CD4-positive, alpha-beta T cell treated with Interleukin-12 subunit alpha and Interleukin-12 subunit beta, for 1 hour (primary cell): Measurements from ENCODE around the gene CCNB2.
"Not testable (repeated sequence)": the region's sequence is repeated elsewhere in the genome, so short reads cannot be mapped to it uniquely, and the experiment has no call there.

Source experiments
- DNase-seq: peaks from one replicate; pipeline ENCODE4 v3.0.0-alpha.2; 2020

Gene CCNB2

GRCh38 chr15:59137566-59137965 lies 32.6 kb downstream of the CCNB2 start:
- DNase-seq: no peak

GRCh38 chr15:59138243-59138642 lies 33.3 kb downstream of the CCNB2 start:
- peak; percentile 66 for DNase-seq

- DNase-seq: no peak
Measured at GRCh38 chr15:59140422-59141226, 35.7 kb downstream of the CCNB2 start.

GRCh38 chr15:59143281-59143680 lies 38.3 kb downstream of the CCNB2 start:
- DNase-seq: no peak

- DNase-seq: not testable (repeated sequence)
Measured at GRCh38 chr15:59144594-59144993, 39.6 kb downstream of the CCNB2 start.

GRCh38 chr15:59147666-59148065 lies 42.7 kb downstream of the CCNB2 start:
- DNase-seq: no peak

- no peak for DNase-seq
Measured at GRCh38 chr15:59148153-59148833, 43.3 kb downstream of the CCNB2 start.

- no peak for DNase-seq
Measured at GRCh38 chr15:59150185-59150584, 45.2 kb downstream of the CCNB2 start.

GRCh38 chr15:59152694-59153450 lies 47.9 kb downstream of the CCNB2 start:
- no peak for DNase-seq

GRCh38 chr15:59153466-59153865 lies 48.5 kb downstream of the CCNB2 start:
- DNase-seq: no peak

GRCh38 chr15:59154243-59154642 lies 49.3 kb downstream of the CCNB2 start:
- no peak for DNase-seq

GRCh38 chr15:59155431-59155830 lies 50.5 kb downstream of the CCNB2 start:
- DNase-seq: no peak

- no peak for DNase-seq
Measured at GRCh38 chr15:59157396-59157795, 52.5 kb downstream of the CCNB2 start.

GRCh38 chr15:59157840-59158700 lies 53.1 kb downstream of the CCNB2 start:
- DNase-seq: no peak

- no peak for DNase-seq
Measured at GRCh38 chr15:59158701-59159034, 53.7 kb downstream of the CCNB2 start.

- no peak for DNase-seq
Measured at GRCh38 chr15:59159210-59159609, 54.3 kb downstream of the CCNB2 start.

- no peak for DNase-seq
Measured at GRCh38 chr15:59160880-59161593, 56.1 kb downstream of the CCNB2 start.

- not testable (repeated sequence) for DNase-seq
Measured at GRCh38 chr15:59162080-59162479, 57.1 kb downstream of the CCNB2 start.

GRCh38 chr15:59165726-59166125 lies 60.8 kb downstream of the CCNB2 start:
- DNase-seq: no peak

- no peak for DNase-seq
Measured at GRCh38 chr15:59166166-59166565, 61.2 kb downstream of the CCNB2 start.

- DNase-seq: no peak
Measured at GRCh38 chr15:59166601-59167265, 61.8 kb downstream of the CCNB2 start.

GRCh38 chr15:59168536-59168935 lies 63.6 kb downstream of the CCNB2 start:
- DNase-seq: no peak
